Measurements from ENCODE around the gene MRPL42.

DNA sequence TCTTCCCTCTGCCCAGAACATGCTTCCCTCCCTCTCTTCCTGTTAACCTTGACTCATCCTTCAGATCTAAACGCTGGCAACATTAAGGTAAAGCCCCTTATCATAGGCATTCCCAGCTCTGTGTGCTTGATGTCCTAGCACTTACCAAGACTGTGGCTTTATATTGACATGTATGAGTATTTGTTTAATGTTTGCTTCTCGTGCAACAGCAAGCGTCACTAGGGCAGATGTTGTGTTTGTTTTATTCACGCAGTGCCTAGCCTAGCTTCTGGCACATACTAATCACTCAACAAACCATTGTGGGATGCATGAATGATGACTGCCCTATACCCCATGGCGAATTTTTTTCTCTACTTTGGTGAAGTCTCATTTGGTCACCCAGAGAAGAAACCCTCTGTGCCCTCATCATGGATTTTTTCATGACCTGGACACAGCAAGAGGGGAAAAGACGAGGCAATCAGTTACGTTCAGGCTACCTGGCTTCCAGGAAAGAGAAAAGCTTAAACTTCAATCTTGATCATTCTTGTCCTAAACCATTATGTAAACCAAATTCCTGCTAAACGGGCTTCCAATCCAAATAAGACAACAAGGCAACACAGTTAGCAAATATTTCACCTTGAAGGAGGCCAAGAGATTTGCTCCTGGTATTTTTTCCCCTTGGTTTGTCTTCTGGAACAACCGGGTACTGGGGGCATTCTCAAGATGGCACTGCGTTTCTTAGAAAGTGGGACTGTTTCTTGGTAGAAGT lies 57.2 kb downstream of the MRPL42 start:
- TF ChIP-seq, protein P1, sequence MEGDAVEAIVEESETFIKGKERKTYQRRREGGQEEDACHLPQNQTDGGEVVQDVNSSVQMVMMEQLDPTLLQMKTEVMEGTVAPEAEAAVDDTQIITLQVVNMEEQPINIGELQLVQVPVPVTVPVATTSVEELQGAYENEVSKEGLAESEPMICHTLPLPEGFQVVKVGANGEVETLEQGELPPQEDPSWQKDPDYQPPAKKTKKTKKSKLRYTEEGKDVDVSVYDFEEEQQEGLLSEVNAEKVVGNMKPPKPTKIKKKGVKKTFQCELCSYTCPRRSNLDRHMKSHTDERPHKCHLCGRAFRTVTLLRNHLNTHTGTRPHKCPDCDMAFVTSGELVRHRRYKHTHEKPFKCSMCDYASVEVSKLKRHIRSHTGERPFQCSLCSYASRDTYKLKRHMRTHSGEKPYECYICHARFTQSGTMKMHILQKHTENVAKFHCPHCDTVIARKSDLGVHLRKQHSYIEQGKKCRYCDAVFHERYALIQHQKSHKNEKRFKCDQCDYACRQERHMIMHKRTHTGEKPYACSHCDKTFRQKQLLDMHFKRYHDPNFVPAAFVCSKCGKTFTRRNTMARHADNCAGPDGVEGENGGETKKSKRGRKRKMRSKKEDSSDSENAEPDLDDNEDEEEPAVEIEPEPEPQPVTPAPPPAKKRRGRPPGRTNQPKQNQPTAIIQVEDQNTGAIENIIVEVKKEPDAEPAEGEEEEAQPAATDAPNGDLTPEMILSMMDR (IDR thresholded peaks at IDR 0.05; ENCODE audit: low read depth, low read length, poor library complexity, severe bottlenecking) = no peak
- no peak for TF ChIP-seq EZH2phosphoT487 (IDR thresholded peaks at IDR 0.05; ENCODE audit: borderline replicate concordance, low read length)
